Measurements from ENCODE around the gene PRIMPOL.

Gene PRIMPOL

GRCh38 chr4:184674011-184674410 lies 24.5 kb downstream of the PRIMPOL start:
- Histone ChIP-seq H3K4me2 (ENCODE audit: low read length) (no peak overlapping the region), H3K9me3 (ENCODE audit: insufficient read depth, low read length) (no peaks in the 10 kb centered on the region), H3K27ac (ENCODE audit: low read length) (no peak overlapping the region), H3K4me3 (ENCODE audit: low read length) (no peak overlapping the region), H3K27me3 (ENCODE audit: low read depth, low read length) (no peaks in the 10 kb centered on the region), H4K20me1 (ENCODE audit: insufficient read depth, low read length) (no peaks in the 10 kb centered on the region), H3K79me2 (ENCODE audit: low read length) (no peaks in the 10 kb centered on the region), H3K36me3 (replicated peaks; ENCODE audit: low read depth, low read length) (no peaks in the 10 kb centered on the region), H2AFZ (ENCODE audit: low read depth, low read length) (no peak overlapping the region), H3K4me1 (ENCODE audit: low read length) (no peaks in the 10 kb centered on the region), H3K9ac (ENCODE audit: low read length) (no peak overlapping the region)
- TF ChIP-seq CTCF (IDR thresholded peaks at IDR 0.05; ENCODE audit: low read depth, low read length) (no peak), EZH2phosphoT487 (IDR thresholded peaks at IDR 0.05; ENCODE audit: low read depth) (no peak)

- Histone ChIP-seq H3K36me3 (replicated peaks; ENCODE audit: low read depth, low read length) (no peaks in the 10 kb centered on the region), H4K20me1 (ENCODE audit: insufficient read depth, low read length) (no peaks in the 10 kb centered on the region), H3K79me2 (ENCODE audit: low read length) (no peaks in the 10 kb centered on the region), H3K4me1 (ENCODE audit: low read length) (no peaks in the 10 kb centered on the region), H3K27me3 (ENCODE audit: low read depth, low read length) (no peaks in the 10 kb centered on the region), H3K4me3 (ENCODE audit: low read length) (no peak overlapping the region), H3K9me3 (ENCODE audit: insufficient read depth, low read length) (no peaks in the 10 kb centered on the region), H3K4me2 (ENCODE audit: low read length) (no peak overlapping the region), H3K9ac (ENCODE audit: low read length) (no peak overlapping the region), H3K27ac (ENCODE audit: low read length) (no peak overlapping the region), H2AFZ (ENCODE audit: low read depth, low read length) (no peak overlapping the region)
- TF ChIP-seq EZH2phosphoT487 (IDR thresholded peaks at IDR 0.05; ENCODE audit: low read depth) (no peak), CTCF (IDR thresholded peaks at IDR 0.05; ENCODE audit: low read depth, low read length) (no peak)
Measured at GRCh38 chr4:184675018-184675417, 25.5 kb downstream of the PRIMPOL start.

DNA sequence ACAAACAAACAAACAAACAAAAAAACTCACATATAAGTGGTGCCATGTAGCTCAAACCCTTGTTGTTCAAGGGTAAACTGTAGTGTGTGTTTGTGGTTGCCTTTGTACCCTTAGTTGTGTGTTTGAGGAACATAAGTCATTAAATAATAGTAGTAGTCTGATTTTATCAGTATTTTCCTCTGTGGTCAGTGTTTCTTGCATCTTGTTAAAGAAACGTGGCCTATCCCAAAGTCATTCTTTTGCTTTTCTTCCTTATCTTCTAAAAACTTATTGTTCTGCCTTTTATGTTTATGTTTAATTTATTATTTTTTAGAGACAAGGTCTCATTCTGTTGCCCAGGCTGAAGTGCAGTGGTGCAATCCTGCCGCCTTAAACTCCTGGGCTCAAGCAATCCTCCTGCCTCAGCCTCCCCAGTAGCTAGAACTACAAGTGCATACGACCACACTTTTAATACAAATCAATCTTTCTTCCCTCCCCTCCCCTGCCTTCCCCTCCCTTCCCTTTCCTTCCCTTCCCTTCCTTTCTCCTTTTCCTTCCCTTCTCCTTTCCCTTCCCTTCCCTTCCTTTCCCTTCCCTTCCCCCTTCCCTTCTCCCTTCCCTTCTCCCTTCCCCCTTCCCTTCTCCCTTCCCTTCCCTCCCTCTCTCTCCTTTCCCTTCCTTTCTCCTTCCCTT lies 26.4 kb downstream of the PRIMPOL start:
- Histone ChIP-seq H3K36me3 (replicated peaks; ENCODE audit: low read depth, low read length) (no peaks in the 10 kb centered on the region), H3K4me2 (ENCODE audit: low read length) (no peak overlapping the region)

DNA sequence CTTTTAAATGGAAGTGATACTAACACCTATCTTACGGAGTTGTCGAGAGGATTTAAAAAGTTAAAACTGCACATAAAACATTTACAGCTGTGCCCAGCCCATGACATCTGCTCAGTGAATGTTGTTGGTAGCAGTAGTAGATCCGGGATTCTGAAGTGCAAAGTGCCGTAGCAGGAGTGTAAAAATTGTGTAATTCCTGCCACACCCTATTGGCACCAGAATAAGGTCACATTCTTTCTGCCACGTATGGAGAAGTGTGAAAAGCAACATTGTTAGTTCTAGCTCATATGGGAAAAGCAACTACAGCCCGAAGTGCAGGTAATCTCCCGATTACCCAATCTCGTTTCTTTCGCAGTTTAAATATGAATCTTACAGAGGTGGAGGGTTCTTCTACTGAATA lies 31.2 kb downstream of the PRIMPOL start:
- Histone ChIP-seq H3K9me3 (ENCODE audit: insufficient read depth, low read length) (no peaks in the 10 kb centered on the region), H3K9ac (ENCODE audit: low read length) (no peak overlapping the region), H3K27ac (ENCODE audit: low read length) (no peak overlapping the region), H3K79me2 (ENCODE audit: low read length) (no peaks in the 10 kb centered on the region), H3K36me3 (replicated peaks; ENCODE audit: low read depth, low read length) (no peaks in the 10 kb centered on the region), H3K4me3 (ENCODE audit: low read length) (no peak overlapping the region), H4K20me1 (ENCODE audit: insufficient read depth, low read length) (no peaks in the 10 kb centered on the region), H3K4me2 (ENCODE audit: low read length) (no peak overlapping the region), H3K4me1 (ENCODE audit: low read length) (no peaks in the 10 kb centered on the region), H2AFZ (ENCODE audit: low read depth, low read length) (no peak overlapping the region), H3K27me3 (ENCODE audit: low read depth, low read length) (no peaks in the 10 kb centered on the region)
- no peak for TF ChIP-seq CTCF (IDR thresholded peaks at IDR 0.05; ENCODE audit: low read depth, low read length)
- no peak for TF ChIP-seq EZH2phosphoT487 (IDR thresholded peaks at IDR 0.05; ENCODE audit: low read depth)

More for the DNA sequence above, 26.4 kb downstream of the PRIMPOL start:
- Histone ChIP-seq H2AFZ (ENCODE audit: low read depth, low read length) (no peak overlapping the region), H4K20me1 (ENCODE audit: insufficient read depth, low read length) (no peaks in the 10 kb centered on the region), H3K4me1 (ENCODE audit: low read length) (no peaks in the 10 kb centered on the region), H3K9ac (ENCODE audit: low read length) (no peak overlapping the region), H3K27ac (ENCODE audit: low read length) (no peak overlapping the region), H3K9me3 (ENCODE audit: insufficient read depth, low read length) (no peaks in the 10 kb centered on the region), H3K79me2 (ENCODE audit: low read length) (no peaks in the 10 kb centered on the region), H3K4me3 (ENCODE audit: low read length) (no peak overlapping the region), H3K27me3 (ENCODE audit: low read depth, low read length) (no peaks in the 10 kb centered on the region)
- no peak for TF ChIP-seq EZH2phosphoT487 (IDR thresholded peaks at IDR 0.05; ENCODE audit: low read depth)
- TF ChIP-seq CTCF (IDR thresholded peaks at IDR 0.05; ENCODE audit: low read depth, low read length), result no peak
